PFSK-1 (cell line): ENCODE results near the gene NR3C2.

Source experiments
- FOXP2 ChIP-seq: optimal IDR thresholded peaks from 2 replicates; pipeline ENCODE3; 2011; ENCODE audit warnings: borderline replicate concordance, control low read depth, inconsistent platforms; ENCODE audit not compliant: insufficient read depth; ENCODE audit errors: extremely low read length, extremely low read depth
- POLR2AphosphoS5 ChIP-seq: IDR thresholded peaks from 2 replicates; pipeline ENCODE4 v1.6.1; 2012; ENCODE audit warnings: low read depth, mild to moderate bottlenecking, control low read depth, low read length, moderate library complexity
- REST ChIP-seq, 2 experiments: IDR thresholded peaks; 2 replicates each; pipeline versions ENCODE4 v1.6.1 to v1.8.0; 2011 to 2012; ENCODE audit warnings: low read depth in 2 of 2, low read length in 2 of 2, control low read depth in 1 of 2, inconsistent platforms in 1 of 2, mild to moderate bottlenecking in 1 of 2, moderate library complexity in 1 of 2; ENCODE audit not compliant: insufficient read depth in 1 of 2
- SIN3A ChIP-seq: IDR thresholded peaks from 2 replicates; pipeline ENCODE4 v1.6.1; 2012; ENCODE audit warnings: mild to moderate bottlenecking, low read length, moderate library complexity, borderline replicate concordance; ENCODE audit not compliant: insufficient read depth
- TAF1 ChIP-seq: IDR thresholded peaks from 2 replicates; pipeline ENCODE4 v1.6.1; 2012; ENCODE audit warnings: low read length, control low read depth, borderline replicate concordance; ENCODE audit not compliant: insufficient read depth

The NR3C2 gene

DNA sequence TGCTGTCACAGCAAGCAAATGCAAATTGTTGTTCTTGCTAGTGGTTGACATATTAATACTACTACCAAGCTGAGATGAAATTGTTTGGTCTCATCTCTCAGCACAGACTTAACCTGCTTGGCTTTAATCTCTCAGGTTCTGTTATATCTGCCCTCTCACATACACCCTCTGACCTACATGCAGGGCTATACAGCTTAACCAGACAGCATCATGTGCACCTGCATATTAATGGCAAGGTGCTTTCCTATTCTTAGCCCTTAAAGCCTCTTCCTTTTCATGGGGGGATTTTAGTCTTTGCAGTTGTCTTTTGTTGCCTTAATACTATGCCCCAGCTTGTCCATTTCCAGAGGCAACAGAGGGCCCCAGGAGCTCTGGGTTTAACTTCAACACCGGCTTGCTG lies 114.5 kb downstream of the NR3C2 start:
- no peak for TF ChIP-seq TAF1

GRCh38 chr4:148315049-148315448 lies 127.2 kb downstream of the NR3C2 start:
- TF ChIP-seq FOXP2 (no peak), REST (IDR thresholded peaks at IDR 0.05; ENCODE audit: insufficient read depth in 1 of 2, low read depth in 2 of 2, low read length in 2 of 2) (no peak), POLR2AphosphoS5 (no peak), SIN3A (no peak), TAF1 (no peak)

DNA sequence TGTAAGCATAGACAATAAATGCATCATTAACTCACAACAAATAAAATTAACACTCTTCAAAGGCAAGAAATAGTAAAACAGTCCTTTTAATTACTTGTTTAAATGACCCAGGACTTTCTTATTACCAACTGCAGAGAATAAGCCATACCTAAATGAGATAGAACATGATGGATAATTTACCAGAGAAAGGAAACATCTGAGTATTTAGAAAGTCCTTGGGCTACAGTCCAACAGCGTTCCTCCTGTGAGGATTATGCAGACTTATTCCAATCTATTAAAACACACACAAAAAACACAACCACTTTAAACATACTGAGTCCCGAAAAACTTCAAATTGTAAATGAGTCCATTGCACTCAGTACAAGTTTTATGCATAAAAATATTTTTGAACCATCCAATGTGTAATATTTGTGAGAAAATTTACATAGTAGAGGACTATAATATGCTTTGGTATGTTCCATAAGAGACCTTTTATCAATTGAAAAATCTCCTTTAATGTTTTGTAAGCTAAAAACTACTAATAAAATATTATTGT lies 129.2 kb downstream of the NR3C2 start:
- no peak for TF ChIP-seq REST (IDR thresholded peaks at IDR 0.05; ENCODE audit: insufficient read depth in 1 of 2, low read depth in 2 of 2, low read length in 2 of 2)
- TF ChIP-seq FOXP2 = no peak
- no peak for TF ChIP-seq POLR2AphosphoS5
- no peak for TF ChIP-seq TAF1
- TF ChIP-seq SIN3A = no peak

GRCh38 chr4:148311526-148311925 lies 130.7 kb downstream of the NR3C2 start:
- TF ChIP-seq POLR2AphosphoS5 (no peak), SIN3A (no peak), REST (IDR thresholded peaks at IDR 0.05; ENCODE audit: insufficient read depth in 1 of 2, low read depth in 2 of 2, low read length in 2 of 2) (no peak), TAF1 (no peak), FOXP2 (no peak)

- TF ChIP-seq POLR2AphosphoS5 = no peak
- no peak for TF ChIP-seq TAF1
- no peak for TF ChIP-seq REST (IDR thresholded peaks at IDR 0.05; ENCODE audit: insufficient read depth in 1 of 2, low read depth in 2 of 2, low read length in 2 of 2)
- TF ChIP-seq SIN3A = no peak
- no peak for TF ChIP-seq FOXP2
These were observed 131.5 kb downstream of the NR3C2 start for GRCh38 chr4:148310756-148311155.
